Panc1 (cell line): ENCODE results near the gene TRNP1.

Source experiments
- CTCF ChIP-seq: fragments of 450-650 bp; IDR thresholded peaks from 2 replicates; pipeline ENCODE4 v1.5.1; 2017; ENCODE audit warnings: mild to moderate bottlenecking
- POLR2AphosphoS5 ChIP-seq: IDR thresholded peaks from 2 replicates; pipeline ENCODE4 v1.6.1; 2012; ENCODE audit warnings: mild to moderate bottlenecking, low read depth, low read length, moderate library complexity

- TF ChIP-seq CTCF (peak; percentile 95), POLR2AphosphoS5 (no peak)
These were observed 51.2 kb downstream of the TRNP1 start for GRCh38 chr1:27044613-27045151.
